HepG2 (cell line): ENCODE data around the gene CIAPIN1. TPM values are rescaled to one million over a fixed set of nuclear protein-coding genes. Genes with fewer than 3 reads are reported as not detected.

Source experiments
- ARNTL ChIP-seq: sonication (generic); formaldehyde crosslinking; IDR thresholded peaks from 2 replicates; pipeline ENCODE4 v1.4.0; 2020; ENCODE audit warnings: mild to moderate bottlenecking, missing genetic modification reagents
- CAMTA2 ChIP-seq: sonication (generic); formaldehyde crosslinking; IDR thresholded peaks from 2 replicates; pipeline ENCODE4 v1.4.0; 2020; ENCODE audit warnings: mild to moderate bottlenecking, missing genetic modification reagents, borderline replicate concordance
- CEBPB ChIP-seq: IDR thresholded peaks from 2 replicates; pipeline ENCODE4 v1.6.1; 2011; ENCODE audit warnings: low read depth, low read length, improper control_type of control experiment, borderline replicate concordance
- CENPX ChIP-seq: sonication (generic); formaldehyde crosslinking; IDR thresholded peaks from 2 replicates; pipeline ENCODE4 v1.9.0; 2021; ENCODE audit warnings: mild to moderate bottlenecking, missing genetic modification reagents, moderate library complexity
- JARID2 ChIP-seq: sonication (generic); formaldehyde crosslinking; IDR thresholded peaks from 2 replicates; pipeline ENCODE4 v1.8.1; 2023; ENCODE audit warnings: missing genetic modification reagents, inconsistent platforms; ENCODE audit not compliant: insufficient replicate concordance
- JDP2 ChIP-seq: sonication (generic); formaldehyde crosslinking; IDR thresholded peaks from 2 replicates; pipeline ENCODE4 v1.8.1; 2022; ENCODE audit warnings: missing genetic modification reagents, borderline replicate concordance
- MTA1 ChIP-seq: sonication (generic); formaldehyde crosslinking; IDR thresholded peaks from 2 replicates; pipeline ENCODE4 v1.4.0; 2020; ENCODE audit warnings: missing genetic modification reagents, mild to moderate bottlenecking, borderline replicate concordance
- NFRKB ChIP-seq: fragments of 450-650 bp; IDR thresholded peaks from 2 replicates; pipeline ENCODE4 v1.6.1; 2017
- RAD51 ChIP-seq: fragments of 450-650 bp; IDR thresholded peaks from 2 replicates; pipeline ENCODE4 v1.6.1; 2016; ENCODE audit warnings: borderline replicate concordance
- SATB2 ChIP-seq: sonication (generic); formaldehyde crosslinking; IDR thresholded peaks from 2 replicates; pipeline ENCODE4 v1.5.0; 2020; ENCODE audit warnings: missing genetic modification reagents
- SP5 ChIP-seq: IDR thresholded peaks from 2 replicates; pipeline ENCODE4 v1.6.1; 2016; ENCODE audit warnings: low read depth, borderline replicate concordance
- TCF7L2 ChIP-seq: IDR thresholded peaks from 2 replicates; pipeline ENCODE4 v1.6.1; 2011; ENCODE audit warnings: mild to moderate bottlenecking, low read depth, low read length, moderate library complexity
- ZMAT3 ChIP-seq: sonication (generic); formaldehyde crosslinking; conservative IDR thresholded peaks from 2 replicates; pipeline ENCODE4 v1.7.0; 2021; ENCODE audit warnings: missing genetic modification reagents
- ZNF326 ChIP-seq: sonication (generic); formaldehyde crosslinking; IDR thresholded peaks from 2 replicates; pipeline ENCODE4 v1.4.0; 2020; ENCODE audit warnings: missing genetic modification reagents, borderline replicate concordance
- ZNF776 ChIP-seq: sonication (generic); formaldehyde crosslinking; IDR thresholded peaks from 2 replicates; pipeline ENCODE4 v1.4.0; 2020; ENCODE audit warnings: mild to moderate bottlenecking, missing genetic modification reagents
- ZNF782 ChIP-seq: sonication (generic); formaldehyde crosslinking; IDR thresholded peaks from 2 replicates; pipeline ENCODE4 v1.4.0; 2020; ENCODE audit warnings: missing genetic modification reagents, mild to moderate bottlenecking, borderline replicate concordance
- ZNF790 ChIP-seq: sonication (generic); formaldehyde crosslinking; IDR thresholded peaks from 2 replicates; pipeline ENCODE4 v1.8.0; 2022; ENCODE audit warnings: missing genetic modification reagents, mild to moderate bottlenecking, borderline replicate concordance
- polyA plus RNA-seq, 8 experiments: library from polyadenylated mRNA; depleted of rRNA in 3 of 8; stranded (reverse) in 7 of 8; unstranded in 1 of 8; fragments of >200 nt; fragmentation: Illumina TruSeq in 4 of 8; extraction: Trizol in 4 of 8; gene quantifications; 2 replicates each; pipeline versions ENCODE4 v1.2.1 to v1.2.3, GENCODE V29; 2011 to 2016; ENCODE audit warnings: low read depth in 4 of 8, missing spikeins in 1 of 8, mixed read lengths in 1 of 8; ENCODE audit not compliant: insufficient read depth in 1 of 8
- total RNA-seq, 5 experiments: library from RNA; depleted of rRNA; stranded (reverse); fragments of >200 nt; fragmentation: Illumina TruSeq; extraction: Trizol; gene quantifications; 2 replicates each; pipeline ENCODE4 v1.2.3, GENCODE V29; 2016; ENCODE audit warnings: low read depth in 1 of 5
- TF ChIP-seq, protein P1 (sequence below): sonication (generic); formaldehyde crosslinking; IDR thresholded peaks from 2 replicates; pipeline ENCODE4 v1.5.0; 2020; ENCODE audit warnings: mild to moderate bottlenecking, low read depth, missing genetic modification reagents, borderline replicate concordance
- TF ChIP-seq, protein P2 (sequence below): sonication (generic); formaldehyde crosslinking; IDR thresholded peaks from 2 replicates; pipeline ENCODE4 v1.4.0; 2020; ENCODE audit warnings: missing genetic modification reagents, borderline replicate concordance
- TF ChIP-seq, protein P3 (sequence below): sonication (generic); formaldehyde crosslinking; conservative IDR thresholded peaks from 2 replicates; pipeline ENCODE4 v1.8.0; 2022; ENCODE audit warnings: missing genetic modification reagents
- TF ChIP-seq, protein P4 (sequence below): sonication (generic); formaldehyde crosslinking; IDR thresholded peaks from 2 replicates; pipeline ENCODE4 v1.4.0; 2020; ENCODE audit warnings: low read depth, mild to moderate bottlenecking, missing genetic modification reagents

CIAPIN1 gene
- total and polyA plus RNA-seq, 2 of the 13 experiments (the other 11 are each of a cell fraction or from before 2014, with no cell fraction given): 69.3 to 89.7 TPM

DNA sequence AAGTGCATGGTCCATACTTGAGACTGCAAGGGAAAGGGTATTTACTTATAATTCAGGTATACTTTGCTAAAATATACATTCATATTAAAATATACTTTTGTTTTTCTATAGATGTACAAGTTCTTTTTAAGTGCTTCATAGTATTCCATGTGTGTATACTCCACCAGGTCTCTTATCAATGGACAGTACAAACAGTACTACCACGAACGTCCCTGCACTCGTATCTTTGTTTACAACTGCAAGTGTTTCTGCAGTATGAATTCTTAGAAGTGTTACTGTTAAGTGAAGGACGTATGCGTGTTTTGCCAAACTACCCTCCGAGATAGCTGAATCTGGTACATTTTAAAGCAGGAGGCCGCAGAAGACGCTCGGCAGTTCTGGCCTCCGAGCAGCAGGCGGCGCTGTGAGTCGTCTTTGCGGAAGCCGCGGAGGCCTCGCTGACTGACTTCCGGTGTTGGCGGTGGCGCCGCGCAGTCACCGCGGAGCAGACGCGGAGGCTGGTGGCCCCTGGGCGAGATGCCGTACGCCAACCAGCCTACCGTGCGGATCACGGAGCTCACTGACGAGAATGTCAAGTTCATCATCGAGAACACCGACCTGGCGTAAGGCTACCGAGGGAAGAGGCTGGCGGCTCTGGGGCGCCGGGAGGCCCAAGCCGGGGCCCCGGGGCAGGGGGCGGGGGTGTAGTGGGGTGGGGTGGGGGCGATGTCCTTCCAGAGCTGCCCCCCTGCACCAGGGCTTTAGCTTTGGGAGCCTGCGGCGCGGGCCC, 15.2 kb upstream of the CIAPIN1 start, which contains the start of gene POLR2C (continued):
- TF ChIP-seq, protein P1, sequence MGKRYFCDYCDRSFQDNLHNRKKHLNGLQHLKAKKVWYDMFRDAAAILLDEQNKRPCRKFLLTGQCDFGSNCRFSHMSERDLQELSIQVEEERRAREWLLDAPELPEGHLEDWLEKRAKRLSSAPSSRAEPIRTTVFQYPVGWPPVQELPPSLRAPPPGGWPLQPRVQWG (CRISPR knock-in tag): no peak
- TF ChIP-seq NFRKB (no peak), JDP2 (CRISPR knock-in tag) (no peak), ZNF790 (CRISPR knock-in tag) (0 out of 2 replicates have a peak, but pooled peaks have one; percentile 55), CAMTA2 (CRISPR knock-in tag) (no peak), CENPX (no peak), MTA1 (CRISPR knock-in tag) (peak; percentile 72; the same call in 1 of the 2 replicates), ZMAT3 (CRISPR knock-in tag) (peak; percentile 94), ZNF776 (CRISPR knock-in tag) (peak; percentile 90), ZNF782 (CRISPR knock-in tag) (peak; percentile 92; the same call in 1 of the 2 replicates), TCF7L2 (no peak), SATB2 (CRISPR knock-in tag) (peak; percentile 79), CEBPB (no peak), SP5 (CRISPR knock-in tag) (no peak; the same call in 1 of the 2 replicates), ZNF326 (CRISPR knock-in tag) (peak; percentile 85; the same call in 1 of the 2 replicates), RAD51 (no peak), ARNTL (peak; percentile 81), JARID2 (CRISPR knock-in tag) (peak; percentile 92)
- TF ChIP-seq, protein P2, sequence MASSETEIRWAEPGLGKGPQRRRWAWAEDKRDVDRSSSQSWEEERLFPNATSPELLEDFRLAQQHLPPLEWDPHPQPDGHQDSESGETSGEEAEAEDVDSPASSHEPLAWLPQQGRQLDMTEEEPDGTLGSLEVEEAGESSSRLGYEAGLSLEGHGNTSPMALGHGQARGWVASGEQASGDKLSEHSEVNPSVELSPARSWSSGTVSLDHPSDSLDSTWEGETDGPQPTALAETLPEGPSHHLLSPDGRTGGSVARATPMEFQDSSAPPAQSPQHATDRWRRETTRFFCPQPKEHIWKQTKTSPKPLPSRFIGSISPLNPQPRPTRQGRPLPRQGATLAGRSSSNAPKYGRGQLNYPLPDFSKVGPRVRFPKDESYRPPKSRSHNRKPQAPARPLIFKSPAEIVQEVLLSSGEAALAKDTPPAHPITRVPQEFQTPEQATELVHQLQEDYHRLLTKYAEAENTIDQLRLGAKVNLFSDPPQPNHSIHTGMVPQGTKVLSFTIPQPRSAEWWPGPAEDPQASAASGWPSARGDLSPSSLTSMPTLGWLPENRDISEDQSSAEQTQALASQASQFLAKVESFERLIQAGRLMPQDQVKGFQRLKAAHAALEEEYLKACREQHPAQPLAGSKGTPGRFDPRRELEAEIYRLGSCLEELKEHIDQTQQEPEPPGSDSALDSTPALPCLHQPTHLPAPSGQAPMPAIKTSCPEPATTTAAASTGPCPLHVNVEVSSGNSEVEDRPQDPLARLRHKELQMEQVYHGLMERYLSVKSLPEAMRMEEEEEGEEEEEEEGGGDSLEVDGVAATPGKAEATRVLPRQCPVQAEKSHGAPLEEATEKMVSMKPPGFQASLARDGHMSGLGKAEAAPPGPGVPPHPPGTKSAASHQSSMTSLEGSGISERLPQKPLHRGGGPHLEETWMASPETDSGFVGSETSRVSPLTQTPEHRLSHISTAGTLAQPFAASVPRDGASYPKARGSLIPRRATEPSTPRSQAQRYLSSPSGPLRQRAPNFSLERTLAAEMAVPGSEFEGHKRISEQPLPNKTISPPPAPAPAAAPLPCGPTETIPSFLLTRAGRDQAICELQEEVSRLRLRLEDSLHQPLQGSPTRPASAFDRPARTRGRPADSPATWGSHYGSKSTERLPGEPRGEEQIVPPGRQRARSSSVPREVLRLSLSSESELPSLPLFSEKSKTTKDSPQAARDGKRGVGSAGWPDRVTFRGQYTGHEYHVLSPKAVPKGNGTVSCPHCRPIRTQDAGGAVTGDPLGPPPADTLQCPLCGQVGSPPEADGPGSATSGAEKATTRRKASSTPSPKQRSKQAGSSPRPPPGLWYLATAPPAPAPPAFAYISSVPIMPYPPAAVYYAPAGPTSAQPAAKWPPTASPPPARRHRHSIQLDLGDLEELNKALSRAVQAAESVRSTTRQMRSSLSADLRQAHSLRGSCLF (CRISPR knock-in tag): no peak
- TF ChIP-seq, protein P3, sequence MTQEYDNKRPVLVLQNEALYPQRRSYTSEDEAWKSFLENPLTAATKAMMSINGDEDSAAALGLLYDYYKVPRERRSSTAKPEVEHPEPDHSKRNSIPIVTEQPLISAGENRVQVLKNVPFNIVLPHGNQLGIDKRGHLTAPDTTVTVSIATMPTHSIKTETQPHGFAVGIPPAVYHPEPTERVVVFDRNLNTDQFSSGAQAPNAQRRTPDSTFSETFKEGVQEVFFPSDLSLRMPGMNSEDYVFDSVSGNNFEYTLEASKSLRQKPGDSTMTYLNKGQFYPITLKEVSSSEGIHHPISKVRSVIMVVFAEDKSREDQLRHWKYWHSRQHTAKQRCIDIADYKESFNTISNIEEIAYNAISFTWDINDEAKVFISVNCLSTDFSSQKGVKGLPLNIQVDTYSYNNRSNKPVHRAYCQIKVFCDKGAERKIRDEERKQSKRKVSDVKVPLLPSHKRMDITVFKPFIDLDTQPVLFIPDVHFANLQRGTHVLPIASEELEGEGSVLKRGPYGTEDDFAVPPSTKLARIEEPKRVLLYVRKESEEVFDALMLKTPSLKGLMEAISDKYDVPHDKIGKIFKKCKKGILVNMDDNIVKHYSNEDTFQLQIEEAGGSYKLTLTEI (CRISPR knock-in tag): no peak
- TF ChIP-seq, protein P4, sequence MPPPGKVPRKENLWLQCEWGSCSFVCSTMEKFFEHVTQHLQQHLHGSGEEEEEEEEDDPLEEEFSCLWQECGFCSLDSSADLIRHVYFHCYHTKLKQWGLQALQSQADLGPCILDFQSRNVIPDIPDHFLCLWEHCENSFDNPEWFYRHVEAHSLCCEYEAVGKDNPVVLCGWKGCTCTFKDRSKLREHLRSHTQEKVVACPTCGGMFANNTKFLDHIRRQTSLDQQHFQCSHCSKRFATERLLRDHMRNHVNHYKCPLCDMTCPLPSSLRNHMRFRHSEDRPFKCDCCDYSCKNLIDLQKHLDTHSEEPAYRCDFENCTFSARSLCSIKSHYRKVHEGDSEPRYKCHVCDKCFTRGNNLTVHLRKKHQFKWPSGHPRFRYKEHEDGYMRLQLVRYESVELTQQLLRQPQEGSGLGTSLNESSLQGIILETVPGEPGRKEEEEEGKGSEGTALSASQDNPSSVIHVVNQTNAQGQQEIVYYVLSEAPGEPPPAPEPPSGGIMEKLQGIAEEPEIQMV: peak; percentile 54; the same call in 1 of the 2 replicates
